ENCODE data around the gene PLCE1. TPM values are rescaled to one million over a fixed set of nuclear protein-coding genes. Genes with fewer than 3 reads are reported as not detected.
"Not testable (repeated sequence)": the region's sequence is repeated elsewhere in the genome, so short reads cannot be mapped to it uniquely, and the experiment has no call there.

The PLCE1 gene
- polyA plus RNA-seq (ENCODE audit: insufficient read length), result 43.0 TPM
- long read RNA-seq, donor 1, partial matches to known transcripts, result 13 of 13 reads
- long read RNA-seq, donor 1, other reads (novel, unspliced or antisense), result 0 of 13 reads
- long read RNA-seq, donor 2, result 0 reads
- long read RNA-seq, donor 3, result 0 reads
- long read RNA-seq, donor 4, result 0 reads
- long read RNA-seq, donor 5, result 0 reads
- long read RNA-seq, donor 6, result 0 reads
- long read RNA-seq, donor 7, partial matches to known transcripts, result 31 of 31 reads
- long read RNA-seq, donor 7, other reads (novel, unspliced or antisense), result 0 of 31 reads
- long read RNA-seq, donor 8, result 0 reads

DNA sequence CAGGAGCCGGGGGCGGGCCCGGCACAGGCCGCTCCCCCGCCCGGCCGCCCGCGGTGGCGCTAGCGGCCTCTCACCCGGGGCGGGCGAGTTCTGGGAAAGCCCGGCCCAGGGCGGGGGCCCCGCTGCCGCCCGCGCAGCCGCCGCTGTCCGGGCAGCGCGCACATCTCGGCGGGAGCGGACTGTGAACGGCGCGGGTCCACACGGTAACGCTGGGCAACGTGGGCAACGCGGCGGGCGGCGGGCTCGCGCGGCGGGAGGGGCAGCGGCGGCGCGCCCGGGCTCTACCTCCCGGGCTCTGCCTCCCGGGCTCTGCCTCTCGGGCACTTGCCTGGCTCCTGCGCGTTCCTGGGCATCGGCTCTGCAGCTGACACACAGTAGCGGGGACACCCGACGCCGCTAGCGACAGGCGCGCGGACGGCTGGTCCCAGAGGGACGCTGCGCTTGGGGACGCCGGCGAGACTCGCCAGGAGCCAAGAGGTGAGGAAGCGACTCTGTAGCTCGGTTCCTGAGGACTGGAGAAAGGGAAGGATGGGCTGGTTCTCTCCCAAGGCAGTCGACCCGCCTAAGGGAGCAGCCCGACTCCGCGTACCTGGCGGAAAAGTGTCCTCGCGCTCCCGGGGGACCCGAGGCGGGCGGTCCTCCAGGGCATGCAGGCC is at the start of gene PLCE1:
Gene PLCE1 (plus strand): TSS at position 150 of the 656 bp plus-strand sequence. CDS start 37,116 bp downstream, outside the sequence.
- peak; percentile 49 for DNase-seq

DNA sequence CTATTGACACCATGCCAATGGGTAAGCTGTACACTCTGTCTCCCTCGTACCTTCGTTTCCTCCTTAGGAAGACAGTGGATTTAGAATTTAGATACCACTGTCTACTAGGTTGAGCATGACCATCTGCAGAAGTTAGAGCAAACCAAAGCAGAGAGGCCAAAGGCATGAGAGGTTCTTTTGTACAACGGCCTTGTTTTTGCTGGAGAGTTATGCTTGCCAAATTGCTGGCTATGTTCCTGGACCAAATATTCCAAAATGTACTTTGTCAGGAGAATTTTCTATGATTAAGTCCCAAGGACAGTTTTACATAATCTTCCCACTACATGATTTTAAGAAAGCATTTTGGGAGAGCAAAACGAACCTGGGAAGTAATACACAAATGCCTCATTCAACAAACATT is 47.9 kb upstream of the PLCE1 start:
- no peak for DNase-seq

DNA sequence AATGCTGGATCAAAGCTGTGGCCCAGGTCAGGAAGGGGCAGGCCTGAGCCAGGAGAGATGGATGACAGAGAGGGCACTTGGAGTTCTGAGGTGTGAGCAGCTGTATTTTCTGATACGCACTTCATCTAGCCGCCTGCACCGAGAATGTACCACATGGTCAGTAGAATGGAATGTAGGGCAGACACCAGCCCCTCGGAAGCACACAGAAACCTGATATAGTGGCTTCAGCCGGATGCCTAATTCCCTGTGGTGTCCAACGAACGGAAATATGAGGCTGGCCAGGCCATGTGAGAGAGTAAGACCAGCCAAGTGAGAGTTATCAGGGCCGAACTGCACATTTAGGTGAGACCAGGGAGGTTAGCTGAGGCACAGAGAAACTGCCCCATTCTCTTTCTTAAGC is 46.7 kb upstream of the PLCE1 start:
- DNase-seq, result peak; percentile 63

DNA sequence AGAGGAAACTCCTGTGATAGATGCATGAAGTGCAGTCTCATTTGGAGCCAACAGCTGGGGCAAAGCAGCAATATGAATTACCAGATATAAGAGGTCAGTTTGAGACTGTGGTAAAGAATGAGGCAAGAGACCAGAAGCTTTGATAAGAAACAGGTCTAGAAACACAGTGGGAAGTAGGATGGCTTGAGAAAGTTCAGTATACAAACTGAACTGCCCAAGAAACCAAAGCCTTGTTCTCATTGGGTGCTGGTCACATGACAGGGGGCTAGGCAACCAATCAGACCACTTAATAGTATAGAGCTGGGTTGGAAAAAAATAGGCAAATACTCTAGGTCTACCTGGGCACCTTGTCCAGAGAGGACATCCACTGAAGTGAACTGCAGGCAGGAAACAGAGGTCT is 46.2 kb upstream of the PLCE1 start:
- no peak for DNase-seq

GRCh38 chr10:93951905-93952304 is 41.8 kb upstream of the PLCE1 start:
- no peak for DNase-seq

GRCh38 chr10:93954299-93954698 is 39.4 kb upstream of the PLCE1 start:
- no peak for DNase-seq

GRCh38 chr10:93954726-93955363 is 38.9 kb upstream of the PLCE1 start:
- no peak for DNase-seq

DNA sequence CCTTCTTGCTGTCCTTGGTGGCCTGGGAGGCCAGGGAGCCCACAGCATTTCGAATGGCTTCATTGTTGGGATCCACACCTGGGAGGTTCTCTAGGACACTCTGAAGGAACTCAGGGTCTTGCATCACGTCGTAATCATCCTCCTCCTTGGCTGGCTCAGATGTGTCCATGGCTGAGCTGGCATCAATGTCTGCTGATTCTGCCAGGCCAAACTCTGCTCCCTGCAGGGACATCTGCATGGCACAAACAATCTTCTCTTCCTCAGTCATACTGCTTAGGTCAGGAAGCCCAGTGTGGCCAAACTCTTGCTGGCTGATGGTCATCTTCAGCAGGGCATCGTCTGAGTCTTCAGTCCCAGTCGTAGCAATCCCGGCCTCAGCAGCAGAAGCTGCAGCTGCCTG is 34.9 kb upstream of the PLCE1 start:
- no peak for DNase-seq

GRCh38 chr10:93960988-93961387 is 32.7 kb upstream of the PLCE1 start:
- not testable (repeated sequence) for DNase-seq

DNA sequence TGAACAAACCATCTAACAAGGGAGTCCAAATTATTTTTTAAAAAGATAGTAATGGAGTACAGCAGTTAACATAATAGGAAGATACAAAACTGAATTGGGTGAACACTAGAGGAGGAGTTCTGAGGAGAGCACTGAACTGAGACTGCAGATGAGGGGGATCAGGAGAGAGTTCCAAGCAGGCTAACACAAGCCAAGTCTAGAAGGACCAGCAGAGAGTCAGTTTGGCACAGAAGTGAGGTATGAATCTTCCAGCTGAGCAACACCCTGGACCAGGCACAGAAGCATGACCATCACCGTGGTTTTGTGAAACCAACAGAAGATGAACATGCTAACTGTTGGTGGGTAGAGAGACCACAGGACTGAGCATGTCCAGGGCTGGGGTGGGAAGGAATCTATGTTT is 30.8 kb upstream of the PLCE1 start:
- no peak for DNase-seq

- DNase-seq, result no peak
Observed at GRCh38 chr10:93963434-93963833, 30.3 kb upstream of the PLCE1 start.

DNA sequence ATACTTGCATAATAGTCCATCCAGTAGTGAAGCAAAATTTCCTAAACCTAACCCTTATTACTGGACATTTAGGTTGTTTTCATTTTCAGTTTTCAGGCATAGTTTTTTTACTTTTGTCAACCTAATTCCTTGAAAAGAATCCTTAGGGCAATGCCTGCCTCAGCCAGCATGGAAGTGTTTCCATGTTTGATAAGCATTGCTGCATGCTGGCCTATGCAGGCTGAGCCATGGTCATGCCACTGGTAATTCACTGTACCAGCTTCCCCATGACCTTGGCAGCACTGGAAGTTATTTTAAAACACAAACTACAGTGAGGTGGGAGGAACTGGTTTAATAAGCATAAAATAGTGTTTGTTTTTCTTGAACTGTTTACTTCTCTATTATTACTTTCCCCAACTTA is 27.8 kb upstream of the PLCE1 start:
- DNase-seq, result no peak

DNA sequence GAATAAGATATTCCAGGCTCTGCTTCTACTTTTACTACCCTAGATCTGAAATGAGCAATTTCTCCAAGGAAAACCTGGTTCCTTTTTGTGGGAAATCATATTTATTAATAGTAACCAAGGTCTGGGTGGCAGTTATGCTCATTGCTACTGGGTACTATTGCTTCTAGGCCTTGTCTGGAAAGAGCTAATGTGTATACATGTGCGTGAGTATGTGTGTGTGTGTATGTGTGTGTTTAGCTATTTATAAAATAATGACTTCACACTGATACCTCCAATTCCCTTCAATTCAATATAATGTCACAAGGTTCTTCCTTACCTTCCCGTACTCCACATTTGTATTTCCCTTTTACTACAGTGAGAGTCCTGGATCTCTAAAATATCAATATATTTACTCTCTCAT is 26.0 kb upstream of the PLCE1 start:
- DNase-seq, result no peak

DNA sequence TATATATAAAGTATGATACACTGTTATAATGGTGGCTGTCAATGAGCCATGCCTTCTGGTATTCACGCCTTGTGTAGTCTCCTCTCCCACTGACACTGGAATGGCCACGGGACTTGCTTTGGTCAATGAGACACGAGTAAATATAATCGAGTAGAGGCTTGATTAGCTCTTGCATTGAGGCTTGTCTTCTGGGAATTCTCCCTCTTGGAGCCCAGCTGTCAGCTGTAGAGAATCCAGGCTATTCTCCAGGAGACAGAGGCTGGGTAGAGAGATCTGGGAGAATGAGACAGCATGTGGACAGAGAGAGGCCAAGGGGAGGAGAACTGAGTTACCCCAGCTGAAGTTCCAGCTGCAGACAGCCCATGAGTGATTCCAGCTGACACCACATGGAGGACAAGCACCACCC is 25.2 kb upstream of the PLCE1 start:
- no peak for DNase-seq

DNA sequence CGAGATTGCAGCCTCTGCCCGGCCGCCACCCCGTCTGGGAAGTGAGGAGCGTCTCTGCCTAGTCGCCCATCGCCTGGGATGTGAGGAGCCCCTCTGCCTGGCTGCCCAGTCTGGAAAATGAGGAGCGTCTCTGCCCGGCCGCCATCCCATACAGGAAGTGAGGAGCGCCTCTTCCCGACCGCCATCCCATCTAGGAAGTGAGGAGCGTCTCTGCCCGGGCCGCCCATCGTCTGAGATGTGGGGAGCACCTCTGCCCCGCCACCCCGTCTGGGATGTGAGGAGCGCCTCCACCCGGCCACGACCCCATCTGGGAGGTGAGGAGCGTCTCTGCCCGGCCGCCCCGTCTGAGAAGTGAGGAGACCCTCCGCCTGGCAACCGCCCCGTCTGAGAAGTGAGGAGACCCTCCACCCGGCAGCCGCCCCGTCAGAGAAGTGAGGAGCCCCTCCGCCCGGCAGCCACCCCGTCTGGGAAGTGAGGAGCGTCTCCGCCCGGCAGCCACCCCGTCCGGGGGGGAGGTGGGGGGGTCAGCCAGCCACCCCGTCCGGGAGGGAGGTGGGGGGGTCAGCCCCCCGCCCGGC is 23.2 kb upstream of the PLCE1 start:
- DNase-seq, result not testable (repeated sequence)

DNA sequence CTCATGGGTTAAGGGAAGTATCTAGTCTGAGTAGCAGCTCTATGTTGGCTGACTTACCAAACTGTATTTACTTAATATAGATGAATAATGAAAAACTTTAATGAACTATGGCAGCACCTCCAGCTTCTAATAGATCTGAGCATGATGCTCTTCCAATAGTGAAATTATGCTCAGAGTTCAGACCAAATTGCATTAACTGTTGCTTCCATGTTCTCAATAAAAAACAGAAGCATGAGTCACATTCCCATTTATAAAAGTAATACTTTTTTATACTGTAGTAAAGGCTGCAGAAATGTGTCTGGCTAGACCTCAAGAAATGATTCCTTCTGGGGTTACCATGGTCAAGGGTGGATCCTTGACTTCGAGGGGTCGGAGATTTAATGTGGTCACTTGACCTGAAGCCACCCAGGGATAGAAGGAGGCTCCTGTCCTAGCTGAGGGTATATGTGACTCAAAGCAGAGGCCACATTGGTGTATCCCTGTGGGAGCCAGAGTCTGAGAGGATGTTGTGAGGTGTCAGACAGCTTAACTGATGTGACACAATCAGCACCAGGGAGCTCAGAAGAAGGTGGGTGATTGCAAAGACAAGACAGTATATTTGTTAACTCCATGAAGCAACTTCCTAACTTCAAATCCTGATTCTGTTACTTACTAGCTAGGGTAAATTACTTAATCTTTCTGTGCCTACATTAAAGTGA is 19.8 kb upstream of the PLCE1 start:
- no peak for DNase-seq

- DNase-seq, result no peak
Observed at GRCh38 chr10:93977442-93977841, 16.3 kb upstream of the PLCE1 start.

GRCh38 chr10:93980486-93980885 is 13.2 kb upstream of the PLCE1 start:
- DNase-seq, result no peak

DNA sequence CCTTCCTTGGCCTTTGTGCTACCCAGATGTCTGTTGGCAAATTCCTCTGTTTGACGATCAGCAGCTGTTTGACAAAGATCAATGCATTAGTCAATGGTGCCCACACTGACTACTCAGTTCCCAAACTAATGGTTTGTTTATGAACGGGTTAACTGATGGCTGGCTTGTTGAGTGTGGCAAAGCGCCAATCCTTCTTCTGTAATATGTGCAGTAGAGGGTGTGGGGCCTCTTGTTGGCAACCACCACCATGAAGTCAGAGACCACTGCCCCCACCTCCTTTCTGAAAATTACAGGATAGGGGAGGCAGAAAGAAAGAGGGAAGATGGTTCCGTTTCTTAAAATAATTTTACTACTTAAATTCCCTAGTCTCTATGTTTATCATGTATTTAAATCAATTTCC is 2.6 kb upstream of the PLCE1 start:
- DNase-seq, result no peak

DNA sequence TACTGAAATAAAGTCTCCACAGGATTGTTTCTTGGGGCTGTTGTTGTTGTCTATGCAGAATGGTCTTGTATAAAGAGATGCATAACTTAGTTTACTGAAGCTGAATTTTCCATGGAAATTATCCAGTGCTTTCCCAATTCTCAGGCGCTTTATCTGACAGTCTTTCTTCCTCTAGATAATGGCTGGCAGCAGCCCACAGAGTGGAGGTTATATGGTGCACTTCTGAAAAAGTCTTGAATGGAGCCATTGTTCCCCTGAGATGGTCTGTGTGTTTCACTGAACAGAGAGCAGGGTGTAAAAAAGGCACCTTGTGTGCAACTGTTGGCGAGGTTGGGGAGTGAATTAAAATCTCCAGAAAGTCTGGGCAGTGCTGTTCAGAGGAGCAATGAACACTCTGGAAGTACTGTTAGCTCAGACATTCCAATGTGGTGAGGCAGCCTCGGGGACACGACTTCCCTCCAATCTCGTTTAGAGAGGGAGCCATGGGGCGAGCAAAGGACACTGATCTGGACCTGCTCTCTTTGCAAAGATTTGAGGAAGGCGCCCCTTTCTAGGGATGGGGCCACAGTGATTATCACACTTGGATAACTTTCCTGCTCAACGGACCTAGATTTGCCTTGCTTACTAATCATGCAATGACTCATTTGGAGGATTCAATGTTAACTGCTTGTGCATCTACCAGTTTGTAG is 2.0 kb upstream of the PLCE1 start:
- peak; percentile 53 for DNase-seq

DNA sequence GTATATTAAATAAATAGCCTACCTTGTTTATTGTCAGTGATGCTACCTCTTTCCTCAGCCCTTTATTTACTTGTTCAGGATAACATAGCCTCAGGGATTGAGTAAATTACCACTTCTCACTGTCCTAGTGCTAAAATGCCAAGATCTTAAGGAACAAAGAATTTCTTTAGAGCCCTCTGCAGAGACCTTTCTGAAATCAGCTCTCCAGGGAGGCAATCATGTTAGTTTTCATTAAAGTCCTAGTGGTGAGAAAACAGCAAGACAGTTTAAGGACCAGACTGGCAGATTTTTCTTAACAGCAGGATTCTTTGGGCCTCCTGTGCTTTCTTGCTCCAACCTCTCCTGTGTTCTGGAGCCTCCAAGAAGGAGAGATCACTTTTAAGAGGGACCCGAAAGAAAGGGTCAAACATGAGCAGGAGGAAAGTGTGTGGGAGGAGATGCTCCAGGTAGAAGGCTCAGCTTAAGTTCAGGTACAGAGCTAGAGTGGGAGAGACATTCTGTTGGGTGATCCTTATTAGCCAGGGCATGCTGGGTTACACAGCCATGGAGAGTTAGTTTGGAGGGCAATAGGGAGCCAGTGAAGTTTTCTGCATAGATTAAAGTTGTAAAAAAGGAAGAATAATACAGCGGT is 1.2 kb upstream of the PLCE1 start:
- no peak for DNase-seq
